Epithelial cell of alveolus of lung (primary cell): ENCODE results near the gene FBLN7. TPM values are rescaled to one million over a fixed set of nuclear protein-coding genes. Genes with fewer than 3 reads are reported as not detected.

Source experiments
- total RNA-seq: library from RNA; depleted of rRNA; stranded (reverse); fragments of >200 nt; gene quantifications from 2 replicates; pipeline ENCODE4 v1.2.1, GENCODE V29; 2015

The FBLN7 gene, protein sequence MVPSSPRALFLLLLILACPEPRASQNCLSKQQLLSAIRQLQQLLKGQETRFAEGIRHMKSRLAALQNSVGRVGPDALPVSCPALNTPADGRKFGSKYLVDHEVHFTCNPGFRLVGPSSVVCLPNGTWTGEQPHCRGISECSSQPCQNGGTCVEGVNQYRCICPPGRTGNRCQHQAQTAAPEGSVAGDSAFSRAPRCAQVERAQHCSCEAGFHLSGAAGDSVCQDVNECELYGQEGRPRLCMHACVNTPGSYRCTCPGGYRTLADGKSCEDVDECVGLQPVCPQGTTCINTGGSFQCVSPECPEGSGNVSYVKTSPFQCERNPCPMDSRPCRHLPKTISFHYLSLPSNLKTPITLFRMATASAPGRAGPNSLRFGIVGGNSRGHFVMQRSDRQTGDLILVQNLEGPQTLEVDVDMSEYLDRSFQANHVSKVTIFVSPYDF
- total RNA-seq, result 0.52 and 1.8 TPM in 2 replicates

DNA sequence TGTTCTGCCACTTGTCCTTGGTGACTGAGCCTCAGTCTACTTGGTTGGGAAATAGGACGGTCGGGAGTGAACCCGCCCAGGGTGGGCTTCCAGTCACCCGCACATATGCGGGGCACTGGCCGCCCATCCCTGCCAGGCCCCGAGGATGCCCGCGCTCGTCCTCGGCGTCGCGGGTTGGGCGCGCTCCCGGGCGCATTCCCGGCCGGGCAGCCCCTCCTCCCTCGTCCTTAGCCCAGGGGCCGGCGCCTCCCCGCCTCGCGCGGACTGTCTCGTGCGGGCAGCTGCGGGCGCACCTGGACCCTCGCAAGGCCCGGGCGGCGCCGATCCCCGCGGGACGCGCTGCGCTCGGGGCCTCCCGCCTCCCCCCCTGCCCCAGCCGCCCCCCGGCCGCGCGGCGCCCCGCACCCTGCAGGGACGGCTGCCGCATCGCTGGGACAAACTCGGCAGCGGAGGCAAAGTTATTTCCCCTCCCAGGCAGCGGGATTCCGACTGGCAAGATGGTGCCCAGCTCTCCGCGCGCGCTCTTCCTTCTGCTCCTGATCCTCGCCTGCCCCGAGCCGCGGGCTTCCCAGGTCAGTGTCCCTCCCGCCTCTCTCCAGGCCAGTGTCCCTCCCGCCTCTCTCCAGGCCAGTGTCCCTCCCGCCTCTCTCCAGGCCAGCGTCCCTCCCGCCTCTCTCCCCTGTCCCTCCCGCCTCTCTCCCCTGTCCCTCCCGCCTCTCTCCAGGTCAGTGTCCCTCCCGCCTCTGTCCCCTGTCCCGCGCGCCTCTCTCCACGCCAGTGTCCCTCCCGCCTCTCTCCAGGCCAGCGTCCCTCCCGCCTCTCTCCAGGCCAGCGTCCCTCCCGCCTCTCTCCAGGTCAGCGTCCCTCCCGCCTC lies at the start of gene FBLN7:
TSS of gene FBLN7 (plus strand) at position 227 of the 874 bp plus-strand sequence. CDS start at position 498, 271 bp downstream.

Other genes with a start within 250 kb of the FBLN7 start
- 1.0 and 2.7 TPM in 2 replicates for gene MERTK, start 239.8 kb upstream of the FBLN7 start, total RNA-seq
- gene TMEM87B, start 83.1 kb upstream of the FBLN7 start, total RNA-seq, result 10.6 and 27.0 TPM in 2 replicates
- 0.64 and 2.5 TPM in 2 replicates for gene ZC3H8, start 116.7 kb downstream of the FBLN7 start, total RNA-seq
- gene ZC3H6, start 137.2 kb downstream of the FBLN7 start, total RNA-seq, result 1.7 and 6.8 TPM in 2 replicates